B cell (primary cell): ENCODE results near the gene TMPRSS11D. TPM values are rescaled to one million over a fixed set of nuclear protein-coding genes. Genes with fewer than 3 reads are reported as not detected.

Experiments used
- ATAC-seq: fragments of 200-7000 bp; cut with Tn5 transposase; one replicate; pipeline ENCODE4 v1.10.0; 2021; ENCODE audit warnings: low read depth, mild to moderate bottlenecking, moderate number of reproducible peaks, moderate library complexity
- CTCF ChIA-PET: fragments of 350-600 bp; sonication (Branson Sonifier 250); formaldehyde crosslinking; loops from one replicate; lab custom pipeline; 2021; ENCODE audit warnings: antibody characterized with exemption, inconsistent platforms; lab: Charles Lee
- POLR2A ChIA-PET: fragments of 350-600 bp; sonication (Branson Sonifier 250); formaldehyde crosslinking; loops from one replicate; lab custom pipeline; 2021; ENCODE audit warnings: antibody characterized with exemption; lab: Charles Lee
- DNase-seq: peaks from one replicate; pipeline ENCODE4 v3.0.0; 2013
- H2AFZ ChIP-seq: 2 replicates; pipeline ENCODE4 v1.6.1; 2012; ENCODE audit warnings: mild to moderate bottlenecking, low read depth, low read length; ENCODE audit not compliant: insufficient read depth, poor library complexity, severe bottlenecking
- H3K27ac ChIP-seq, 2 donors: 1 replicate in 1 of 2; 2 replicates in 1 of 2; pipeline ENCODE4 v1.5.1; 2012 to 2013; ENCODE audit warnings: low read length in 2 of 2, mild to moderate bottlenecking in 2 of 2, moderate library complexity in 1 of 2
- H3K27me3 ChIP-seq, 4 experiments: fragments of 200-600 bp in 1 of 4; sonication (generic) in 1 of 4; replicated peaks in 1 of 4; 1 replicate in 2 of 4; 2 replicates in 2 of 4; pipeline versions ENCODE4 v1.6.1 to v1.7.0; 2013 to 2016; ENCODE audit warnings: low read length in 3 of 4, mild to moderate bottlenecking in 2 of 4, mixed read lengths in 1 of 4, moderate library complexity in 1 of 4; ENCODE audit not compliant: insufficient read depth in 4 of 4, control insufficient read depth in 3 of 4; ENCODE audit errors: control extremely low read depth in 1 of 4
- H3K36me3 ChIP-seq, 2 experiments: replicated peaks in 1 of 2; 1 replicate in 1 of 2; 2 replicates in 1 of 2; pipeline versions ENCODE4 v1.6.1 to v1.7.1; 2013; ENCODE audit warnings: low read length in 1 of 2; ENCODE audit not compliant: insufficient read depth in 2 of 2, control insufficient read depth in 1 of 2; ENCODE audit errors: control extremely low read depth in 1 of 2, extremely low read depth in 1 of 2
- H3K4me1 ChIP-seq, 2 donors: fragments of 200-600 bp in 1 of 2; sonication (generic) in 1 of 2; 1 replicate in 1 of 2; 2 replicates in 1 of 2; pipeline versions ENCODE4 v1.5.1 to v1.6.1; 2013 to 2017; ENCODE audit warnings: low read length in 2 of 2; ENCODE audit not compliant: control insufficient read depth in 2 of 2, insufficient read depth in 2 of 2
- H3K4me2 ChIP-seq: replicated peaks from 2 replicates; pipeline ENCODE3; 2012; ENCODE audit warnings: mild to moderate bottlenecking, low read depth, low read length; ENCODE audit not compliant: poor library complexity, severe bottlenecking
- H3K4me3 ChIP-seq, 5 experiments: fragments of 200-600 bp in 1 of 5; sonication (generic) in 1 of 5; 1 replicate in 3 of 5; 2 replicates in 2 of 5; pipeline versions ENCODE4 v1.5.1 to v1.7.0; 2011 to 2016; ENCODE audit warnings: low read length in 4 of 5, mild to moderate bottlenecking in 4 of 5, low read depth in 2 of 5, control low read depth in 1 of 5, moderate library complexity in 1 of 5; ENCODE audit not compliant: insufficient read depth in 1 of 5; ENCODE audit errors: control extremely low read depth in 1 of 5, extremely low read depth in 1 of 5
- H3K79me2 ChIP-seq: fragments of 200-600 bp; sonication (generic); one replicate; pipeline ENCODE4 v1.6.0; 2016; ENCODE audit warnings: low read length; ENCODE audit not compliant: control insufficient read depth, insufficient read depth
- H3K9ac ChIP-seq: fragments of 200-600 bp; sonication (generic); 2 replicates; pipeline ENCODE4 v1.6.1; 2017; ENCODE audit warnings: mild to moderate bottlenecking, low read length, moderate library complexity
- H3K9me3 ChIP-seq, 3 donors: one replicate each; pipeline versions ENCODE4 v1.6.1 to v1.7.1; 2013; ENCODE audit warnings: low read length in 2 of 3; ENCODE audit not compliant: control insufficient read depth in 2 of 3, insufficient read depth in 1 of 3; ENCODE audit errors: control extremely low read depth in 1 of 3
- H4K20me1 ChIP-seq: 2 replicates; pipeline ENCODE4 v1.6.0; 2012; ENCODE audit warnings: mild to moderate bottlenecking, low read length; ENCODE audit not compliant: insufficient read depth, control insufficient read depth, poor library complexity, severe bottlenecking
- H3K27ac Mint-ChIP-seq: one replicate; pipeline ENCODE4 v1.8.0; 2021; ENCODE audit warnings: mixed read lengths
- H3K27me3 Mint-ChIP-seq: one replicate; pipeline ENCODE4 v1.8.0; 2021; ENCODE audit warnings: mixed read lengths
- H3K4me1 Mint-ChIP-seq: one replicate; pipeline ENCODE4 v1.8.0; 2021; ENCODE audit warnings: mixed read lengths
- H3K4me3 Mint-ChIP-seq: one replicate; pipeline ENCODE4 v1.8.0; 2021; ENCODE audit warnings: mixed read lengths
- H3K9me3 Mint-ChIP-seq: one replicate; pipeline ENCODE4 v1.8.0; 2022; ENCODE audit warnings: mixed read lengths; ENCODE audit not compliant: insufficient read depth
- CTCF ChIP-seq: fragments of 200-600 bp; IDR thresholded peaks from one replicate; pipeline ENCODE4 v1.8.0; 2022; ENCODE audit warnings: antibody characterized with exemption, mild to moderate bottlenecking
- EZH2 ChIP-seq: IDR thresholded peaks from 2 replicates; pipeline ENCODE4 v1.6.1; 2012; ENCODE audit warnings: borderline replicate concordance, low read depth, mild to moderate bottlenecking, moderate library complexity, low read length; ENCODE audit not compliant: insufficient read depth, poor library complexity, severe bottlenecking
- WGBS: methylation state at CpG from one replicate; pipeline ENCODE4 v1.1.5; 2013; ENCODE audit warnings: missing lambda C conversion rate; ENCODE audit not compliant: insufficient coverage; 5-methylcytosine and 5-hydroxymethylcytosine counted together
- intact Hi-C: fragments of 100-400 bp; cut with micrococcal nuclease; formaldehyde crosslinking; loops from one replicate; pipeline ENCODE4 v1.10.0; 2022
- polyA plus RNA-seq: library from polyadenylated mRNA; depleted of rRNA; stranded (reverse); fragments of >200 nt; gene quantifications from 2 replicates; pipeline ENCODE4 v1.2.3, GENCODE V29; 2012
- total RNA-seq, 2 donors: library from RNA; stranded (reverse); fragments of 120-200 nt in 1 of 2; gene quantifications; 1 replicate in 1 of 2; 2 replicates in 1 of 2; pipeline versions ENCODE4 v1.2.3 to v1.2.4, GENCODE V29; 2013 to 2022

TMPRSS11D gene
- total and polyA plus RNA-seq, 2 donors (not counting 1 experiment from before 2014, with no cell fraction given): not detected

DNA sequence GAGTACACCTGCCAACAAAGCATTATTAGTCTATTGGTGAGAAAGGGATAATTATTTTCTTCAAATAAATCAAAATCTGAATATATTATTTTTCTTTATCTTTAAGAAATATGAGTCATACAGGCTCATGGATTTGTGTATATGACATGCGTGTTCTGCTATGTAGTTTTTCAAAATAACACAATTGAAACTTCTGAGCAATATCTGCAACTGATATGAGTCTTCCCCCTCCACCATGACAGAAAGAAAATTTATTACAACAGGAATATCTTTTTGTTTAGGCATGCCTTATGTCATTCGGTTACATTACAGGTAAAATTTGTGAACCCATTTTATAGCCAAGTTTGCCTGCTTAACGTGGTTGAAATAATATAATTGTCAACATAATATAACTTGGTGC, 47.5 kb upstream of the TMPRSS11D start:
- Histone ChIP-seq H3K4me1 (no peaks in the 10 kb centered on the region), H3K4me3 (no peak overlapping the region), H4K20me1 (no peaks in the 10 kb centered on the region), H3K79me2 (no peaks in the 10 kb centered on the region), H3K9me3 (peaks cover 0 to 11% (median 0%) of the 10 kb centered on the region in 3 donors), H3K36me3 (no peaks in the 10 kb centered on the region), H3K27me3 (no peaks in the 10 kb centered on the region), H3K4me2 (no peak overlapping the region), H3K27ac (no peak overlapping the region), H3K9ac (no peak overlapping the region), H2AFZ (no peak overlapping the region)
- WGBS: no CpG with 5 or more reads among the region's 3 CpGs
- TF ChIP-seq EZH2 (no peak), CTCF (no peak)
- Mint-ChIP-seq H3K9me3 (no peaks in the 10 kb centered on the region), H3K4me1 (peaks cover 2% of the 10 kb centered on the region), H3K4me3 (no peak overlapping the region), H3K27ac (no peak overlapping the region), H3K27me3 (peaks cover 6% of the 10 kb centered on the region)
- intact Hi-C loops: no loop called here
- ChIA-PET POLR2A (no interaction called here), CTCF (no interaction called here)
- ATAC-seq: no peak
- DNase-seq: no peak

GRCh38 chr4:67929426-67929825, 45.6 kb upstream of the TMPRSS11D start:
- Histone ChIP-seq H2AFZ (no peak overlapping the region), H3K4me1 (no peaks in the 10 kb centered on the region), H3K9ac (no peak overlapping the region), H3K27me3 (no peaks in the 10 kb centered on the region), H4K20me1 (no peaks in the 10 kb centered on the region), H3K4me3 (no peak overlapping the region), H3K9me3 (peaks cover 0 to 11% (median 0%) of the 10 kb centered on the region in 3 donors), H3K79me2 (no peaks in the 10 kb centered on the region), H3K27ac (no peak overlapping the region), H3K36me3 (no peaks in the 10 kb centered on the region), H3K4me2 (no peak overlapping the region)
- POLR2A ChIA-PET: no interaction called here
- Mint-ChIP-seq H3K9me3 (no peaks in the 10 kb centered on the region), H3K27me3 (peaks cover 6% of the 10 kb centered on the region), H3K27ac (no peak overlapping the region), H3K4me3 (no peak overlapping the region), H3K4me1 (no peaks in the 10 kb centered on the region)
- intact Hi-C loops: no loop called here
- TF ChIP-seq EZH2: no peak
- TF ChIP-seq CTCF: no peak
- ATAC-seq: no peak
- no CpG with 5 or more reads among the region's 3 CpGs for WGBS
- CTCF ChIA-PET: no interaction called here
- no peak for DNase-seq
